ENCODE measurements around the gene CDC42BPB. TPM values are rescaled to one million over a fixed set of nuclear protein-coding genes. Genes with fewer than 3 reads are reported as not detected.
"Not testable (repeated sequence)": the region's sequence is repeated elsewhere in the genome, so short reads cannot be mapped to it uniquely, and the experiment has no call there.

The CDC42BPB gene
- total RNA-seq, 1 donor from 2014 or later, result 68.4 TPM

- DNase-seq (ENCODE audit: low read depth), result no peak
- no peak for TF ChIP-seq CTCF (conservative IDR thresholded peaks at IDR 0.05; ENCODE audit: low read depth, low read length)
- H3K4me3 ChIP-seq (ENCODE audit: low read depth, low read length), result no peak overlapping the region
Measured at GRCh38 chr14:103027451-103027850, 29.9 kb downstream of the CDC42BPB start.

- TF ChIP-seq CTCF (conservative IDR thresholded peaks at IDR 0.05; ENCODE audit: low read depth, low read length), result no peak
- DNase-seq (ENCODE audit: low read depth), result no peak
Measured at GRCh38 chr14:103026988-103027387, 30.4 kb downstream of the CDC42BPB start.

GRCh38 chr14:103026196-103026595 lies 31.2 kb downstream of the CDC42BPB start:
- not testable (repeated sequence) for H3K4me3 ChIP-seq (ENCODE audit: low read depth, low read length); DNase-seq (ENCODE audit: low read depth)

More at GRCh38 chr14:103026988-103027387, 30.4 kb downstream of the CDC42BPB start:
- no peak overlapping the region for H3K4me3 ChIP-seq (ENCODE audit: low read depth, low read length)

GRCh38 chr14:103023881-103024473 lies 33.4 kb downstream of the CDC42BPB start:
- DNase-seq (ENCODE audit: low read depth), result no peak
- no peak overlapping the region for H3K4me3 ChIP-seq (ENCODE audit: low read depth, low read length)
- TF ChIP-seq CTCF (conservative IDR thresholded peaks at IDR 0.05; ENCODE audit: low read depth, low read length), result no peak

- no peak for TF ChIP-seq CTCF (conservative IDR thresholded peaks at IDR 0.05; ENCODE audit: low read depth, low read length)
- DNase-seq (ENCODE audit: low read depth), result no peak
- H3K4me3 ChIP-seq (ENCODE audit: low read depth, low read length), result no peak overlapping the region
Measured at GRCh38 chr14:103022685-103023044, 34.7 kb downstream of the CDC42BPB start.

GRCh38 chr14:103022002-103022684 lies 35.2 kb downstream of the CDC42BPB start:
- no peak for DNase-seq (ENCODE audit: low read depth)
- TF ChIP-seq CTCF (conservative IDR thresholded peaks at IDR 0.05; ENCODE audit: low read depth, low read length), result no peak
- H3K4me3 ChIP-seq (ENCODE audit: low read depth, low read length), result no peak overlapping the region

GRCh38 chr14:103021684-103022001 lies 35.7 kb downstream of the CDC42BPB start:
- no peak for TF ChIP-seq CTCF (conservative IDR thresholded peaks at IDR 0.05; ENCODE audit: low read depth, low read length)
- DNase-seq (ENCODE audit: low read depth), result no peak
- no peak overlapping the region for H3K4me3 ChIP-seq (ENCODE audit: low read depth, low read length)

Measured in epithelial cell of proximal tubule (primary cell).